Activated CD4-positive, CD25-positive, alpha-beta regulatory T cell treated with anti-CD3 and anti-CD28 coated beads, Interleukin-2, amount 50 U/mL, for 16 hours (primary cell): ENCODE measurements around the gene NECTIN4.

Experiments
- DNase-seq: peaks from one replicate; pipeline ENCODE4 v3.0.0-alpha.2; 2020; ENCODE audit warnings: low read depth, low spot score

NECTIN4 gene

DNA sequence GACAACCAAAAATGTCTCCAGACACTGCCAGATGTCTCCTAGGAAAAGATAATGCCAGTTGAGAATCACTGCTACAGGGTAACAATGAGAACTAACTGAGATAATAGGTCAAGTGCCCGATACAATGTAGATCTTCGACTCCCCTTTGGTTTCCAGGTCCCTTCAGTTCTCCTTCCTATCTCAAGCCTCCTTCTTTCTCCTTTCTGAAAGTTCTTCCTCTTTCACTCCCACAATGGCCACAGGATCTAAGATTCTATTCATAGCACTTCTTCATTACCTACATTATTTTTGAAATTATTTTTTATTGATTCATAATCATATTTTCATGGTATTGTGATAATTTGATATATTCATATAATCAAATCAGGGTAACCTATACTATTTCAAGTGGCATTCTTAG is 22.2 kb upstream of the NECTIN4 start:
- DNase-seq: no peak

DNA sequence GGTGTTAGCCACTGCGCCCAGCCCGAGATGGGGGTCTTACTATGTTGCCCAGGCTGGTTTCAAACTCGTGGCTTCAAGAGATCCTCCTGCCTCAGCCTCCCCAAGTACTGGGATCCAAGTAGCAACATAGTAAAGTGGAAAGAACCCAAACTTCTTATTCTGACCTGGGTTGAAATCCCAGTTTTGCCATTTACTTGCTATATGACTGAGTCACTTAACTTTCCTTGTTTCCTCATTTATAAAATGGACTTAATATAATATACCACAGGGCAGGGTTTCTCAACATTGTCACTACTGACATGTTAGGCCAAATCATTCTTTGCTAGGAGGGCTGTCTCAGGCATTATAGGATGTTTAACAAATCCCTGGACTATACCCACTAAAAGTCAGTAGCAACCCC is 21.8 kb upstream of the NECTIN4 start:
- DNase-seq: no peak

DNA sequence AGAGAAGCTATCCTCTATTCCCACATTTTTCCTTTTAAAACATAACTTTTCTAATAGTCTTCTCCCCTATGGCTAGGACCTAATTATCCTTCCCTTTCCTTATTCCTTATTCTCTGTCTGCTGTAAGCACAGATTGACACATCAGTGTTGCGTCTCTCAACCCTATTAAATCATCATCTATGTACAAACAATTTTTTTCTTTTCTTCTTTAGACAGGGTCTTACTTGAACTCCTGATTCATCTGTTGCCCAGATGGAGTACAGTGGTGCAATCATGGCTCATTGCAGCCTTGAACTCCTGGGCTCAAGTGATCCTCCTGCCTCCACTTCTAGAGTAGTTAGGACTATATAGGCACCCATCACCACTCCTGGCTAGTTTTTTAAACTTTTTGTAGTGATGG is 17.1 kb upstream of the NECTIN4 start:
- DNase-seq: no peak

DNA sequence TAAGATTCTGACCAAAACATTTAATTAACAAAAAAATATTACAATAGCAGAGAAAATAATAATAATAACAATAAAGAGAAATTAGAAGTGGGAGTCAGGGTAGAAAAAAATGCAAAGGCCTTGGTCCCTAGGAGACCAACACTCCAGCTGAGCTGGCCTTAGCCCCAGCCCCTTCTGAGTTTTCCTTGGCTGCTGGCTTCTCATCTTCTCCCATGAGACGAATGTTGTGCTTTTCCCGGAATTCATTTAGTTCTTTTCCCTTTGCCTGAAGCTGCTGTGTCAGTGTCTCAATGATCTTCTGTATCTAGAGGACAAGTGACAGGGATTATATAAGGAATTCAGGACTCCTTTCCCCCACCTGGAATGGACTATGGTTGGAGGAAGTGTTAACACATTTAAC is 11.2 kb upstream of the NECTIN4 start:
- DNase-seq: no peak

DNA sequence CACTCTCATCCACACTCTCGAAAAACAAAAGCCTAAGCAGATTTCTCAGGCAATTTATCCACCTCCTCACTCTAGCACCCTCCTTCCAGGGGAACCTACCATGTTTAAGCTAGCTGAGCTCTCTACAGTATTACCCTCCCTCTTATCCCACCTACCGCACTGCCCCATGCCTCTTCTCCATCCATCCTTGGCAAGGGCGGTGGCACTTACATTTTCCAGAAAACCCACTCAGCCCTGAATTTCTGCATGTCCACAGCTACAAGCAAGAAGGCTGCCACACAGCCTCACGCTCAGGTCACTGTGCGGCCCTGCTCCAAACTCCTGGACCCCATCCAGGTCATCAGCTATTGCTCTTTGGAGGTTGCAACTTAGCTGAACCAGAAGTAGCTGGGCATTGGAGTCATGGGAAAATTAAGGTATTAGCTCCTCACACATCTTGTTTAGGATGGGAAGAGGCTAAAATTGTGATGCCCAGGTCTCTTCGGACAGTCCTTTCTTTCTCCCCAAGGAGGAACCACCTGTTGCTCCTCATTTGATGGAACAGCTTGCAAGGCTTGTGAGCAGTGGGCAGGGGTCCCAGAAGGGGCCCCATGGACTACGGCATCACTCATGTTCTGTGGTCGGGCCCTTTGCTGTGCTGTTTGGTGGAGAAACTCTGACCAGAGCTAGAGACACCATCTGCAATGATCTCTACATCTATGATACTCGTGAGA is 9.9 kb upstream of the NECTIN4 start:
- no peak for DNase-seq

DNA sequence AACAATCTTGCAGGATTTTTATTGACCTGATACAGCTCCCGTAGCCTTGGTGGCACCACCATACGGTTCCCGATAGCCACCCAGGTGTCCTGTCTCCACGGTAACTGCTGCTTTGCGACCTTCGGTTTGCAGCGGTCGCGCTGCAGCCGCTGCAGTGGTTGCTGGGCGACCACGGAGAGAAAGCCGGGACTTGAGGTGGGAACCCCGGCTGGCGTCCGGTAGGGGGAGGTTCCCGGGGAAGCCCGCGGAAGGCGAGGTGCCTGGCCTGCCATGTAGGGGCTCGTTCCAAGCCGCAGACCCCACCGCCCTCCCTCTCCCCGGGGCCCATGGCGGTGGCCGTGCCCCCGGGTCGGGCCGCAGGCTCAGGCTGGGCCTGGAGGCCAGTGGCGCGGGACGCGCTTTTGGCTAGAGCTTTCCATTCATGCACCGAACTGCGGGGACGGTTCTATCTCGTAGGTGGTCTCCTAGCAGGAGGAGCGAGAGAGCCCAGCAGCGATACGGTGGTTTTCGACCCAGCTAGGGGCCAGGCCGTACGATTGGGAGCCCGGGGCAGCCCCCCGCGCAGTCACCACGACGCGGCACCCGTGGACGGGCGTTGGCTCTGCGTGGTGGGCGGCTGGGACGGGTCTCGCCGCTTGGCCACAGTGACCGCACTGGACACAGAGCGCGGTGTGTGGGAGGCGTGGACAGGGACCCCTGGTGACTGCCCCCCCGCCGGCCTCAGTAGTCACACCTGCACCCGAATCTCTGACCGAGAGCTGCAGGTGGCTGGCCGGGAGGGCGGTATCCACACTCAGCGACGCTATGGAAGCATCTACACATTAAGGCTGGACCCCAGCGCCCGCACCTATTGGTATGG is 9.1 kb upstream of the NECTIN4 start, which contains the start of gene KLHDC9:
Gene KLHDC9, plus strand, starts transcription at position 152 of the 859 bp plus-strand sequence. Its CDS starts 175 bp downstream, at position 327.
- DNase-seq: peak; percentile 23

DNA sequence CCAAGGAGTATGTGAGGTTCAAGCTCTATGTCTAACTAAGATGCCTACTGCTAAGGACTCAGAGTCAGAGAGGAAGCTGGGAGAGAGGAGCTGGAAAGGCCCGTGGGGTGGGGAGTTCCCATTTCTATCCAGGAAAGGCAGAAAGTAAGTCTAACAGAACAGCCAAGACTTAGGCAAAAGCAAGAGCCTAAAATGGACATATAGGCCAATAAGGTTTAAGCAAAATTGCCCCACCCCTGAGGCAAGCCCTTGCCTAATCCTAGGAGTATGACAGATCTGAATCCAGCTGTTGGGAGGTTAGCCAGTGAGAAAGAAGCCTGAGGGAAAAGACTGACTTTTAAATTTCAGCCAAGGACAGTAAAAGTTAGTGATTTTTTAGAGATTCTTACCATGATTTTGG is 7.2 kb upstream of the NECTIN4 start:
- DNase-seq: no peak

DNA sequence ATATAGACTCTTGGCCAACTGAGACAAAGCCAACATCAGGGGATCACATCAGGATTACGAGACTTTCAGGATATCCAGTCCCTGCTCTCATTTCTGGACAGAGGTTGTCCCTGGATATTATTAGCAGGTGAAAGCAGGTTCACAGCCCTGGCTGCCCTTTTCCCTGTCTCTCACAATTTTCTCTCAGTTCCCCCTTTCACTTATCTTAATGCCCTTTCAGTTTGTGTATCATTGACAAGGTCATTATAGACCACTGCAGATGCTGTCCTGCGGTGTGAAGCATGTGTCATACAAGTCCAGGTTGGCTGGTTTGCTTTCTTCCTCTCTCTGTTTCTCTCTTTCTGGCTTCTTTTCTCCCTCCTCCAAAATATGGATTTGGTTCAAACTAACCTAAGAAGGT is 6.7 kb upstream of the NECTIN4 start:
- no peak for DNase-seq

DNA sequence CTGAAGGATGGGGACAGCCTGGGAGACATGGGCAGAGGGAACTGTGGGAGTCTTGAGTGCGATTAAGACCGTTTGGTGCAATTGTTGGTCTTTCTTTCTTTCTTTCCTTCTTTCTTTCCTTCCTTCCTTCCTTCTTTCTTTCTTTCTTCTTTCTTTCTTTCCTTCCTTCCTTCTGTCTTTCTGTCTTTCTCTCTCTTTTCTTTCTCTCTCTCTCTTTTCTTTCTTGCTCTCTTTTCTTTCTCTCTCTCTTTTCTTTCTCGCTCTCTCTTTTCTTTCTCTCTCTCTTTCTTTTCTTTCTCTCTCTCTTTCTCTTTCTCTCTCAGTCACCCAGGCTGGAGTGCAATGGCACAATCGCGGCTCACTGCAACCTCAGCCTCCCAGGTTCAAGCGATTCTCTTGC is 5.9 kb upstream of the NECTIN4 start:
- DNase-seq: no peak

DNA sequence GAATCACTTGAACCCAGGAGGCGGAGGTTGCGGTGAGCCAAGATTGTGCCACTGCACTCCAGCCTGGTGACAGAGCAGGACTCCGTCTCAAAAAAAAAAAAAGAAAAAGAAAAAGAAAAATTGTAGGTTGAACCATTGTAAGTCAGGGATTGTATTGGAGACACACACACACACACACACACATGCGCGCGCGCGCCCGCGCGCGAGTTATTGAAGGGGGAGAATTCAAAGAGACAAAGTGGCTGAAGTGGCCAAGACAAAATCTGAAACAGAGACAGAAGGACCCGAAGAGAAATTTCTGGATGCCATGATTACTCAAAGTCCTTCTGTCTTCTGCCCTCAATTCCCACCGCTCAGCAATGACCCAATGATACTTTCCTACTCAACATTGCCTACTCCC is 5.1 kb upstream of the NECTIN4 start:
- DNase-seq: no peak

DNA sequence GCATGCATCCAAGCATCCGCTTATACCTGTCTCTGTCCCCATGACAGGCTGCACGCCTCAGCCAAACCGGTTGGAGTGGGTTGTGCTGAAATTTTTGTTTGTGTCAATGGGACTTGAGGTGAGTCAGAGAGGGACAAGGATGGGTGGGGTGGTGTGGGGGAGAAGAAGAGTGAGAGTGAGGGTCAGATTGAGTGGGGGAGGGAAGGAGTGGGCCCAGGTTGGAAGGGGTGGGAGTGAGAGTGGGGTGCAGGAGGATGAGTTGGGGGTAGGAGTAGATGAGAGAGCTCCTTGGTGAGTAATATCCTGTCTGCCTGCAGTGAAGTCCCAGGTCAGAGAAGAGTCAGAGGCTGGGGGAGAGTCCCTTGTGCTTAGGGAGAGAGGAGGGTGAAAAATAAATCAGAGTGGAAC is 3.3 kb upstream of the NECTIN4 start:
- no peak for DNase-seq

DNA sequence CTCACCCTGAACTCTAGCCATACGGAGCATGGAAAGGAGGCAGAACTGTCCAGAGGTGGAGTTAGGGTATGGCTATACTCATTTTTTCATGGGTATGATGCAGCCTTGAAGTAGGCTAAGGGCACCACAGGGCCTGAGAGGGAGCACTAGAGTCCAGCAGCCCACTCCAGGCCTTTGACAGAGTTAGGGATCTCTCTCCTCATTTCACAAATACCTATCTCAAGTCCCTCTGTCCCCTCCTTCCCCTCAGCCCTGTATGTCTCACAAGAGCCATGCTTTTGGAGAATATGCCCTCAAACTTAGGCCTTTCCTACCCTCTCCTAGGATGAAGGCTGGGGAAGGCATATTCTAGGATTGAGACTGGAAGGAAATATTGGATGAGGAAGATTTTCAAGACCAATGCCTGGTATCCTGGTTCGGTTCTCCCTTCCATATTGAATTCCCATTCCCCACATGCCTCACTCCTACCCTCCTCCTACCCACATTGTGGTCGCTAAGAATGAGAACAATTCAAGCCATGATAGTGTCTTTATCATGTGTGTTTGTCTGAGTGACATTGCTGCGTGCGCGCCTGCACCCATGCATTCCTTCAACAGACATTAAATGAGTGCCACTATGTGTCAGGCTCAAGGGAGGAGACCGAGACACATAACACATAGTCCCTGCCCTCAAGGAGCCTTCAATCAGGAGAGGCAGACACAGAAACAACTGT is 2.6 kb upstream of the NECTIN4 start:
- no peak for DNase-seq

DNA sequence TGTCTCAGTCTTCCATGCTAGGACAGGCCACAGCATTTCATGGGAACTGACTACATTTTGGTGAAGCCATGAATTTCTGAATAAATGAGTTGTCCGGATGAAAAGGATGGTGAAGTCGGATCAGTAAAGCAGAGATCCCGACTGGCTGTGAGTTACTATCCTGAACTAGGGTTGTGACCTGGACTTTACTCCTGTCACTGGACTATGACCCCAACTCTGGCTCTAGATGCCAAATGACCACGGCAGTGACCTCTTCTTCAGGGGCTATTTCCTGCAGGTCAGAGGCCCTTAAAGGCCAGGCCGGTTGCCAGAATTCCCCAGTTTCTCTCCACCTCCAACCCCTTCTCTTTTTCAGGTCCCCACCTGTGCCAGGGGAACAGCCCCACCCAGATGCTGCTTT is 1.7 kb upstream of the NECTIN4 start:
- no peak for DNase-seq

DNA sequence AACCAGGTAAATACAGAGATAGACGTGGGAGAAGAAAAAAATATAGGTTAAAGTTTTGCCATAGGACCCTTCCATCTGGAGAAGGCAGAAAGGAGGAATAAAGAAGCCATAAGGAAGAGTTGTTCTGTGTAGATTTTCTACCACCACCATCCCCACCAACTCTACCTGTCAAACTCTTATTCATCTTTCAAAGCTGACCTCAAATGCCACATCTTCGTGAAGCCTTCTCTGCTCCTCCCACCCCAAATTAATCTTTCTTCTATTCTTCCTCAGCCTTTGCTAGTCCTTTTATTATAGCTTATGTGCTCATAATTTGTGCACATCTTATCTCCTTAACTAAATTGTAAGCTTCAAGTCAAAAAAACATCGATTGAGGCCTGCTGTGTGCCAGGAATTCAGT is 1.3 kb upstream of the NECTIN4 start:
- DNase-seq: no peak

DNA sequence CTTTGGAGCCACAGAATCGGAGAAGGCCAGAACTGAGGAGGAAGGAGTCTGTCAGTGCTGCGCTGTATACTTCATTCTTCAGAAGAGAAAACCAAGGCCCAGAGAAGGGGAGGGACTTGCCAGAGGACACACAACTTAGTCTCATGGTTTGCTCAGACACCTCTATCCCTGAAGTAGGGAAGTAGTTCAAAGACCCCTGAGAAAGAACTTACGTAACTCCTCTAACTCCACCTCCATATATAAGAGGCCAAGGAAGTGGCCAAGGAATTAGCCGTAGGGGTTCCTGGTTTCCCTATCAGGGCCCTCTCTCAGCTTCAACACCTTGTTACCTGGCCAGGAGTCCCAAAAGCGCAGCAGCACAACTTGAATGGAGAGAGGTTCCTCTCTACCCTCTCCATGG is 580 bp upstream of the NECTIN4 start:
- no peak for DNase-seq

DNA sequence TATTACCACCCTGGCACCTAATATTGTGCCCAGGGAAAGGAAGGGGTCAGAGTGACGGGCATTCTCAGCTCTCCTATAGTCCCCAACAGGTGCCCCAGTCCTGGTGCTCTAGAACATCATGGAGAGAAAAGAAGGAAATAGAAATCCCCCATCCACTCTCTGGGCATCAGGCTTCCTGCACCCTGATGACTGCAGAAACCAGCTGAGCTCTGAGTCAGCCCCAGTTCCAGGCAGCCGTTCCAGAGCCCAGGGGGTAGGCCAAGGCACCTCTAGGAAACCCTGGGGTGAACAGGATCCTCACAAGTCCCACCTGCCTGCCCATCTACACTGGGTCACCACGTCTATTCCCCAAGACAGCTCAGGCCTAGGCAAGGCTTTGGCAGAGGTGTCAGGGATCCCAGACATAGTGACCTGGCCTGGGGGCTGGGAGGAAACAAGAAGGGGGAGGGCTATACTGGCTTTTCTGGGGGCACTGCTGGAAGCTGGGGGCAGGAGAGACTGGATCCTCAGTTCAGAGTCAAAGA is 709 bp downstream of the NECTIN4 start:
- DNase-seq: no peak

DNA sequence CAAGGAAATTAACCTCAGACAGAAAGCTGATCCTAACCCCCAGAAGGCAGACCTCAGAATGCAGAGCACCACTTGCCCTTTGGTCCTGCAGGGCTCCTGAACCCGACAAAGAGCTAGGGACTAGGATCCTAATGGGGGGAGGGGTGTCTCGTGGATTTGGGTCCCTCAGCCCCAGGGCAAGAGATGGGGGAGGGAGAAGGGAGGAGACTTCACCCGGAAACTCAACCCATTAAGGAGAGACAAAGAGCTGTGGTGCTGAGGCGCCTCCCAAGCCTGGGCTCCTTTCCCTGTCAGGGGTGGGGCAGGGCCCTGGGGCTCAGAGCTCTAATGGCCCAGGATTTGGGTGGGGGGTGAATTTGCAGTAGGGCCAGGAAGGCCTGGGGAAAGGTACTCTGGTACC is 2.9 kb downstream of the NECTIN4 start:
- DNase-seq: no peak

DNA sequence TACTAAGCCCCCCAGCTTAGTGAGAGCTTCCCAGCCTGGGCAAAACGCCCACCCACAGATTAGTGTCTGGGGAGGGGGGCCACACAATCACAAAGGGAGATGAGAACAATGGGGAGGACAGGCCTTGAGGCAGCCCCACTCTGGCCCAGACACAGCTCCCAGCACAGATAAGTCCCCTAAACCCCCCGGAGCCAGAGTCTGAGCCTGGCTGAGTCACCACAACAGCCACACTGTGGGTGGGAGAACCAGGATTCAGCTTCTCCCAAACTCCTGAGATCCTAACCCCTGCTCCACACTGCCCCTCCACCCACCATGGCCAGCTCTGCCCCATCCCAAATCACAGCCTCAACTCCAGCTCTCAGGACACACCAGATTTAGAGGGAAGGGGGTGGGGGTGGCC is 4.2 kb downstream of the NECTIN4 start:
- no peak for DNase-seq

DNA sequence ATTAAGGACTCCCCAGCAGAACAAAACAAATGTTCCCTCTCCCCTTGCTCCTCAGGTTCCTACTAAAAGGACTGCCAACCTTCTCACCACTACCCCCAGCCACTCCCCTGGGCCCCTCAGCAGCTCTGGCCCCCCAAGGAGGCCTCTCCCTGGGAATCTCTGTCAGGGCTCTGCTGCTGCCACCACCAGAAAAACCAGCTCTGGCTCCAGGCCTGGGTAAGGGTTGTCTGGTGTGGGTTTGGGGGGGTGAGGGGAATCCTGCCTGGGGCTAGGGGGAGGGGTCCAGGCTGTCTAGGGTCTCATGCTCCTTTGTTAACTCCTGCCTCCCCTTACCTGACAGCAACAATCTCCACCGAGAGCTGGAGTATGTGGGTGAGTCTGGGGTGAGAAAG is 4.8 kb downstream of the NECTIN4 start:
- DNase-seq: no peak

DNA sequence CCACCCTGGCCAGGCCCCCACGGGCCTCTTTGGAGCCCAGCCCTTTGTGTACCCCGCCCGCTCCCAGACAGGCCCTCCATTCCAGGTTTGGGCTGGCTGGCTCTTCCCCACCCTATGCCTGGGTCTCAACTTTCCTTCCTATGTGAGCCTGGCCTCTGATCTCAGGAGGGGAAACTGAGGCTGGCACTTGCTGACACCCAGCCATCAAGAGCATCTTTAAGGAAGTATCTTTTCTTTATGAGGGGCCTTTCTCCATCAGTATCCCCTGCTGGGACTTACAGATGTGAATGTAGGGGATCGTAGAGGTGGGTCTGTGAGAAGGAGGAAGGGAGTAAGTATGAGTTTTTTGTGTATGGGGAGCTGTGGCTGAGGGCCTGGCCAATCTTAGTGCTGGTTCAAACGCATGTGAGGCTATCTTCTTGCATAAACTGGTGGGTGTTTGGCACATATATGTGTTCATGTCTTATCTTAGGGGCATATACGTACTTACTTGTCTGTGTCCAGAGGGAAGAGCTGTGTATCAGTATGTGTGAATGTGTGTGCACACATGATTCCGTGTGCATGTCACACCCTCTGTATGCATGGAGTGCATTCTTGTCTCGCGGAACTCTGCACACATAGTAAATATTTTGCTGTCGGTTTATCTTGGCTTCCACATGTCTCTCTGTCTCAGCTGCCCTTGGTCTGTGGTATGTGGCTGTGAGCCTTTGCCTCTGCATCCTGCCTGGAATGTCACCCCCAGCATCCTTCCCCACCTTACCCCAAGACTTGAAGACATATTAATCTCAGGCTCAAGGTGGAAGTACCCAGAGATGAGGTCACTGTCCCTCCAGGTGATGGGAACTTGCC is 5.4 kb downstream of the NECTIN4 start:
- no peak for DNase-seq

DNA sequence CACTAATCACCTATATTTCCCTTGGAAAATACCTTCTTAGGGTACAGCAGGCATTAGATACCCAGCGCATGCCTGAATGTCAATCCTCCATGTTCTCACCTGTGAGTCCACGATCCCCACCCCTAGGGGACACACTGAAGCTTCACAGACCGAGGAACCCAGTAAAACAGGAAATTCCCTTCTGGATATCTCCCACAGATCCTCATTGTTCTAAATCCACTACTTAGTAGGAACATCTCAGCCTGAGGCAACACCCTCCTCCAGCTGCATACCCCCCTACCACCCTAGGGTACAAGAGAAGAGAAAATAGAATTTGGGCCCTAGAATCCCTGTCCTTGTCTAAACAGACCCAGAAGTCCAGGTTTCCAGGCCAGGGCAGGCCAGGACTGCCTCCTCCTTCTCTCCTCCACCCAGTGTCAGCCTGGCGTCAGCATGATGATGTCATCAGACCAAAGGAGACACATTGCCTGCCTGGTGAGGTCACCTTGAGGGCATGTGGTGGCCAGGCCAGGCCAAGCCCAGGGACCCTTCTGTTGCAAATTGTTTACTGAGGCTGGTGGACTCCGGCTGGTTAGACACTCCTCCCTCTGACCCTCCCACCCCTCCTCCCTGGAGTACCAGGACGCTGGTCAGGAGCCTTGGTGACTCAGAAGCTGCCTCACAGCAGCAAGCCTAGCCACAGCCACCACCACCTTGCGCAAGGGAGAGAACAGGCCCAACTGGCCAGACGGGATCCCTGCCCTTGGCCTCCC is 6.2 kb downstream of the NECTIN4 start:
- no peak for DNase-seq
